GM19239 (cell line): ENCODE measurements around the gene C4BPB.

ENCODE experiments used
- DNase-seq: peaks from one replicate; pipeline ENCODE4 v3.0.0; 2011; ENCODE audit warnings: low spot score; ENCODE audit not compliant: insufficient read length
- FAIRE-seq: peaks from 2 replicates; lab custom pipeline; 2011; peaks lifted over from hg19 to GRCh38; lab: Jason Lieb, UNC

Gene C4BPB

DNA sequence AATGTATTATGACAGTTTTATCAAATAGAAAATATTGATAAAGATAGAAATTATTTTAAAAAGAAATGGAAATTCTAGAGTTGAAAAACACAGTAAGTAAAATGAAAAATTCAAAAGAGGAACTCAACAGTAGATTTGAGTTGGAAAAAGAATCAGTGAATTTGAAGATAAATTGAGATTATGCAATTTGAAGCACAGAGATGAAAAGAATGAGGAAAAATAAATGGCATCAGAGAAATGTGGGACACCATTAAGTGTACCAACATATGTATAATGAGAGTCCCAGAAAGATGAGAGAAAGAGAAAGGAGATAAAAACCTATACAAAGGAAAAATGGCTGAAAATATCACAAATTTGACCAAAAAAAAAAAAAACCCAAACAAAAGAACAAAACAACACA lies 40.4 kb downstream of the C4BPB start:
- FAIRE-seq = no peak
- no peak for DNase-seq

- DNase-seq (no peak), FAIRE-seq (no peak)
These were observed 41.8 kb downstream of the C4BPB start for GRCh38 chr1:207130252-207131036.

DNA sequence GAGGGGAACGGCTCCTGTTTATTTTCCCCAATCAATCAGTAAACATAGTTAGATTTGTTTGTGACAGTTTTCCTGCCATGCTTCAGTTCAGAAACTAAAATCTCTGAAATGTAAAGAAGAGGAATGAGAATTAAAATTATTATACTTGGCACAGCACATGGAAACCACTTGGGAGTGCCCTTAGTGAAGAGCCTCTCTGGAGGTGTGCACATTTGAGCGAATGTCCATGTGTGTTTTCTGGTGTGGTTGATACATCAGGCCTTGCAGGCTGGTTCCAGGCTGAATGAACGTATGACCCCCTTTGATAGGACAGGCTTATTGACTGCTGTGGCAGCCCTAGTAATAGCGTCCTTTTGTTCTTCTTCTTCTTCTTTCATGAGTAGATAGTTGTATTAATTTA lies 42.5 kb downstream of the C4BPB start:
- FAIRE-seq = no peak
- DNase-seq = no peak

DNA sequence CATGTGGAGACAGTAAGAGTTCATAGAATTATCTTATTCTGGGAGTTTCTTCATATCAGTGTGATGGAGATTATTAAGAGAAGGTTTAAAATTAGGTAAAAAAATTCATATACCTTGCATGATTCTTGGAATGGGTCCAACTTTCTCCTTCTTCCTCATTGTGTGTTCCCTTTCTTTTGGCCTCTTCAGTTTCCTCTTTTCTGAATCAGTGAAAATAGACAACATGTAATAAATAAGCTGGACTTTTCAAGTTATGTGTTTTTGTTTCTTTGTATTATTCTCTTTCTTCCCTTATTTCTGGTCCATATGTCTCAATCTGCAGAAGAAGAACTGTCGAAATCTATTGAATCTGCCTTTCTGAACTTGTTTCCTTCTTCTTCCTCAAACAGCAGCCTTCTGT lies 45.9 kb downstream of the C4BPB start:
- FAIRE-seq (no peak), DNase-seq (no peak)

GRCh38 chr1:207139616-207140015 lies 51.0 kb downstream of the C4BPB start:
- DNase-seq = no peak
- no peak for FAIRE-seq

DNA sequence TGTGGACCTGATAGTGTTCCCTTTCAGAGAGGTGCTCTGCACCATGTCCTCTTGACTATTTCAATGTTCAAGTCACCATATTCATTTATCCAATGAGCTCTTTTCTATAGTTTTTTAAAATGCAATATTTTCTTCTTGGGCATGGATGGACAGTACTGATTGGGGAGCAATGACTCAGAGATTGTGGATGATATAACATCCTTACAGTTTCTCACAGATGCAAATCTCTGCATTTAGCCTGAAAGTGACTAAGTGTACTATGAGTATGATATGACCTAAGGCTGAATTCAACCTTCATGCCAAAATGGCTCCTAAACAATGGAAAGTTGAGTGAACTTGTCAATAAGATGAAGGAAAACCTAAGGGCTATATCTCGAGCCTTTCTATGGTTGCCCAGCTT lies 51.9 kb downstream of the C4BPB start:
- FAIRE-seq = no peak
- no peak for DNase-seq

- FAIRE-seq (no peak), DNase-seq (no peak)
These were observed 56.9 kb downstream of the C4BPB start for GRCh38 chr1:207145401-207146058.
